Measurements from ENCODE around the gene TSNAXIP1.

GRCh38 chr16:67773099-67773498 is 33.6 kb upstream of the TSNAXIP1 start:
- TF ChIP-seq POLR2A (IDR thresholded peaks at IDR 0.05) = no peak
- TF ChIP-seq, protein P1, sequence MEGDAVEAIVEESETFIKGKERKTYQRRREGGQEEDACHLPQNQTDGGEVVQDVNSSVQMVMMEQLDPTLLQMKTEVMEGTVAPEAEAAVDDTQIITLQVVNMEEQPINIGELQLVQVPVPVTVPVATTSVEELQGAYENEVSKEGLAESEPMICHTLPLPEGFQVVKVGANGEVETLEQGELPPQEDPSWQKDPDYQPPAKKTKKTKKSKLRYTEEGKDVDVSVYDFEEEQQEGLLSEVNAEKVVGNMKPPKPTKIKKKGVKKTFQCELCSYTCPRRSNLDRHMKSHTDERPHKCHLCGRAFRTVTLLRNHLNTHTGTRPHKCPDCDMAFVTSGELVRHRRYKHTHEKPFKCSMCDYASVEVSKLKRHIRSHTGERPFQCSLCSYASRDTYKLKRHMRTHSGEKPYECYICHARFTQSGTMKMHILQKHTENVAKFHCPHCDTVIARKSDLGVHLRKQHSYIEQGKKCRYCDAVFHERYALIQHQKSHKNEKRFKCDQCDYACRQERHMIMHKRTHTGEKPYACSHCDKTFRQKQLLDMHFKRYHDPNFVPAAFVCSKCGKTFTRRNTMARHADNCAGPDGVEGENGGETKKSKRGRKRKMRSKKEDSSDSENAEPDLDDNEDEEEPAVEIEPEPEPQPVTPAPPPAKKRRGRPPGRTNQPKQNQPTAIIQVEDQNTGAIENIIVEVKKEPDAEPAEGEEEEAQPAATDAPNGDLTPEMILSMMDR (IDR thresholded peaks at IDR 0.05) = no peak
